RPMI7951 (cell line): ENCODE results near the gene RNF121. TPM values are rescaled to one million over a fixed set of nuclear protein-coding genes. Genes with fewer than 3 reads are reported as not detected.

Source experiments
- DNase-seq: peaks from one replicate; pipeline ENCODE4 v3.0.0-alpha.2; 2012; ENCODE audit warnings: low read depth
- total RNA-seq: library from RNA; depleted of rRNA; stranded (reverse); fragments of >200 nt; shearing (Covaris generic); gene quantifications from 2 replicates; pipeline ENCODE4 v1.2.3, GENCODE V29; 2014; rRNA removed

The RNF121 gene
- total RNA-seq, 1 experiment from 2014 or later: 27.2 TPM

DNA sequence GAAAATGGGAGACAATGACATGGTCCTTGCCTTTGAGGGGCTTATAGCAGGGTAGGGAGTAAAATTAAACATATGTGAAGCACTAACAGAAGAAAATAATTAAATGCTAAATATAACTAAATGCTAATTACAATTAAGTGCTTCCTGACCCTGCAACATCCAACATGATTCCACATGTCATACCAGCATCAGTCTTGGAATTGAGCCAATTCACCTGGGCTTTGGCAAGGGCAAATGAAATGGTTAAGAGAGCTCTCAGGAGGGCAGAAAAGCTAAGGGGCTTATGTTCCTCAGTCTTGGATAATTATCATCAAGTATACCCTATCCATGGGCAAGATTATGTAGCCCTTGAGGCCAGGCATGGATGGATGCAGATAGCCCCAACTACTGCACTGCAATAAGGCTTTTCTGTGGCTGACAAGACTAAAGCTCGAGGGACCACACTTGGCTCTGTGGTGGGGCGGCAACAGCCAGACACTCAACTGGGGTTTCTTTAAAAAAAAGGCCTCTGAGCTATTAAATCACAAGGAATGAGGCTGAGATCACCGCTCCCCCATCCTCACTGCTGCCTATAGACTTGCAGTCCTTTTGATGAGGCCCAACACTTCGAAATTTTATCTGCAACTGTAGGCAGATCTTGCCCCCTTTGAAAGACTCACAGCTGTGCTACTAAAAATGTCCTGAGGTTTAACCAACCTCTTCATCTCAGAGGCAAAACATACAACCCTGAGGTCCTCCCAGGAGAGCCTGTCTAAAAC lies 108.9 kb downstream of the RNF121 start:
- DNase-seq: no peak

DNA sequence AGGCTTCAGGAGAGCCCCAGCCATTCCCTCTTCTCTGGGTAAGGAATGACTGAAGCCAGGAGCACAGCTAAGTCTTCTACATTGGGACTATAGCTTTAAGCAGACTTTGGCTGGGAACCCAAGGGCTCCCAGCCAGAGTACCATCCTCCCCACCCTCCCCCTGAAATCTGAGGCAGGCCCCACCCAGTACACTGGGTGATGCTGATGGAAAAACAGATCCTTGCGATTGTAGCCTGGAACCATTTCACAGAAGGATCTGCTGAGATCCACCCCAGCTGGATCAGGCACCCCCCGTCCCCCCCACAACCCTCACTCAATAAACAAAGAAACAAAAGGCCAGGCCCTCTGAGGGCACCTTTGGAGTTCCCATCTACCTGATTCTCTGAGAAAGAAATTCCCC lies 109.6 kb downstream of the RNF121 start:
- DNase-seq: peak; percentile 71

DNA sequence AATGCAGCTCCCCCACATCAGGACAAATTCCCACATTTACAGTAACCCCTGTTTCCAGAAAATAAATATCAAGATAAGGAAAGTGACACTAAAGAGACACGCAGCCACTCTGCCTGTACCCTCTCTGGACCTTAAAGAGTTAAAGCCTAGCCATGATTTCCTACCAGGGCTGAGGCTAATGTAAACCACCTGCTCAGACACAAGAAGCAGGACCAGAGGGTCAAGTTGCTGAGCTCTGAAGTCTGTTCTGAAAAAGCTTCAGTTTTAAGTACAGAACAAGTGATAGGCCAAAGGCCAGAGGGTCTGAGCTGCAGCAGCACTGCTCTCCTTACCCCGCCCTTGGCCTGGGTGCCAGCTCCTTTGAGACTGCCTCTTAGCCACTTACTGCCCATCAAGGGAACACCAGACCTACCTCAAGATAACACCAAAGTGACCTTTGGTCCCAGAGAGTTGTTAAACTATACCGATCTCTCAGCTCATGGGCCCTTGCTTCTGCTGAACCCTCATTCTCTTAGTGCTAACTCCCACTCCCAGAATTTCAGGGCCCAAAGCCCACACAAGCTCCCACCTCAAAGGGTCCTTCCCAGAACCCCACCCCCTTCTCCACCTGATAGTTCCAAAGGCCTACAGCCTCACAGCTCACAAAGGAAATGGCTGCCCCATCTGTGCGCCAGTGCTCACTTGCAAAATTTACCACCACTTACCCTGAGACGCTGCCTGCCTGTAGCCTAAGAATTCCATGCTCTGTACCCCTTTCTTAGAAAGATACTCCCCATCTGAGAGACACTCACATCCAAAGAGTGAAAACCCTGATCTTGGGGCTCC lies 110.4 kb downstream of the RNF121 start:
- DNase-seq: peak; percentile 36

DNA sequence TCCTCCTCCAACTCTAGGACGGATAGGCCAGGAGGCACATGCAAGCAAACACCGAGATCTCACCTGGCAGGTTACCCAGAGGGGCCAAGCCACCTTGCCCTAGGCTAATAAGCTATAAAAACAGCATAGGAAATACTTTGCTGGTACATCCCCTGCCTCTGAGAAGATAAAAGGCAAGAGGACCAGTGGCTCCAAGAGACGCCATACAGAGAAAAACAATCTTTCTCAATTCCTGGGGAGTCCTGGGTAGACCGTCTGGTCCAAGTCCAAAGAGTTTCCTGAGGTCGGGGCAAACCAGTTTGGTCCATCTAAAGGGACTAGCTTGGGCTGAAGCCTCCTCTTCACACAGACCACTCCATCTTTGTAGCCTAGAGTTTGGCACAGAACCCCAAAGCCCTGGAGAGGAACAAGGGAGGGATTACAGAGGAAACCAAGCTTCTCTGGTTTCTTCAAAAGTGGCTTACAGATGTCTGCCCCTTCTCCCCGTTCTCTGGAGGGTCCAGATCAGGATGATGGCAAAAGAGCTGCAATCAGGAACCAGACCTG lies 111.1 kb downstream of the RNF121 start:
- DNase-seq: no peak

DNA sequence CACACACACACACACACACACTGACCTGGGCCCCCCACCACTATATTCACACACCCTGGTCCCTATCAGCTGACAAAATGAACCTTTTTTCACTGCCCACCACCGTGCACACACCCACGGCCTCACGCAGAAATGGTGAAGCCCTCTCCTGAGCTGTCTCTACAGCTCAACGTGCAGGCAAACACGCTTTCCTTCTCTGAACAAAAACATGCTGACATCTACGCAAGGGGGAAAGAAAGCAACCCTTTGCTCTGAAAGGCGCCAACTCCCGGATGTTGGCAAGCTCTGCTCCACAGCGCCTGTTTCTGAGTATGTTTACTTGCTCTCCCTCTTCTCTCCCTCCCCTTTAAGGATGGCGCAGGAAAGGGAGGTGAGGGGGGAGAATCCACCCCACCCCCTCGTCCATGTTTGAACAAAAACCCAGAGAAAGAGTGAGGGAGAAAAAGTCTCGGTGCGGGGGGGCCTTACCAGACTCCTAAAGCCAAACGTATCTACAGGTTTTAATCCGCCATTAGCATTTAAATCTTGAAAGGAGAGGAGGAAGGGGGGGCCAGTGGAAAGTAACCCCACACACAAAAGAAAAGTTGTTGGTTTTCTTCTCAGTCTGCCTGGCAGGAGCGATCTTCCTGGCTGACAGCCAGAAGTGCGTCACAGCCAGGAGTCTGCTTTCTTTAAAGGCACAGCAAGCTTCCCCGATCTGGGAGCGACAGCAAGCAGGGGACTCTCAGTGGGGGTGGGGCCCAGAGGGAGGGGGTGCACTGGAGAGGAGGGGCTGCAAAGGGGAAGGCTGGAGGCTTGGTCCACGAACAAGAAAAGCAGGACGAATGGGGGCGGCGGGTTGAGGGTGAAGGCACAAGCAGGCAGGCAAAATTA lies 111.9 kb downstream of the RNF121 start:
- peak; percentile 91 for DNase-seq

DNA sequence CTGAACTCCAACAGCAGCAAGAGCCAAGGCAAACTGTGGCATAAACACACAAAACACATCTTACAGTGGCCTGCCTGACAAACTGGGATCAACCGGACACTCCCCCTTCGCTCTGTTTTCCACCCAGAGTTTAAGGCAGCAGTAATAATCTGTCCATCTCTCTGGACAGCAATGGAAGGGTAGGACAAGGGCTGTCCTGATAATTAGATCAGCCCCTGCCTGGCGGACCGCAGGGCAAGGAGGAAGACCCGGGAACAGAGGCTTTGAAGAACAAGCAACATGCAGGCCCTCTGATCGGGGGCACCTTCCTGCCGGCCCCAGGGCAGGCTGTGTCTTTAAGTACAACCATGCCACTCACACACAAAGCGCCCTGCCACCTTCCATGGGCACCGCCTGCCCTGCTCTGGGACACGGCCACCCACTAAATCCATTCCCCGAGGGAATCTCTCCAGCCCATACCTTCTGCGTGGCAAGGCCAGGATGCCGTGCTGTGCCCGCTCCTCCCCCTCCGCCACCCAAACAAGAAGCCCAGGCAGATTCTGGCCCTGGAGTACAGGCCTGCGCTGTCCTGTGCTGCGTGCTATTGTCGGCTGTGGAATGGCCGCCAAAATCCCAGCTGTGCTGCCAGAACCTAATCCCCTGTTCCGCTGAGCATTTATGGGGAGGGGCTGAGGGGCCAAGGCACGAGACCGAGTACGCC lies 112.7 kb downstream of the RNF121 start:
- peak; percentile 79 for DNase-seq

DNA sequence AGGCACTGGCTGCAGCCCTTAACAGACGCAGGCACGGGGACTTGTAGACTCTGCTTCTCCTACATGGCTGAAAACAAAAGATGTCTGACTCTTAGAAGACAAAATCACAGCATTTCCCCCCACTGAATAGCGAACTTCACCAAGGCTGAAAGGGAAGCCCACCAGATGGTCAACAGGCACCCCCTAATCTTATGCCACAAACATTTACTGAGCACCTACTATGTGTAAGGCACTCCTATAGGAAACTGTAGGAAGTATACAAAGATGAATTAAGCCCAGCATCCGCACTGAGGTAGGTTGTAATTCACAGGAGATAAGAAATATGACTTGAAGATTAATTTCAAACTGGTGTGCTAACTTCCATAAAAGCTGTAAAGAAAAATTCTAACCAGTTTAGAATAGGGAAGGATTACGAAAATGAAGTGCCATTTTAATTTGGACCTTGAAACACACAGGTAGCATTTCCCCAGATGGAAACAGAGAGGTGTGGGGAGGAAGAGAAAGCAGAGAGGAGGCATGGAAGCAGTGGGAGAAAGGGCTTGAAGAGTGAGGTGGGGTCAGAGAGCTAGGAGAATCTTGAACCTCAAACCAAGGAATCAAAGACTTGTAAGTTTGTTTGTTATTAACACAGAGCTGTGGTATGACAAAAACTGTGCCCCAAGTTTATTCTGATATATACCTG lies 113.4 kb downstream of the RNF121 start:
- no peak for DNase-seq

DNA sequence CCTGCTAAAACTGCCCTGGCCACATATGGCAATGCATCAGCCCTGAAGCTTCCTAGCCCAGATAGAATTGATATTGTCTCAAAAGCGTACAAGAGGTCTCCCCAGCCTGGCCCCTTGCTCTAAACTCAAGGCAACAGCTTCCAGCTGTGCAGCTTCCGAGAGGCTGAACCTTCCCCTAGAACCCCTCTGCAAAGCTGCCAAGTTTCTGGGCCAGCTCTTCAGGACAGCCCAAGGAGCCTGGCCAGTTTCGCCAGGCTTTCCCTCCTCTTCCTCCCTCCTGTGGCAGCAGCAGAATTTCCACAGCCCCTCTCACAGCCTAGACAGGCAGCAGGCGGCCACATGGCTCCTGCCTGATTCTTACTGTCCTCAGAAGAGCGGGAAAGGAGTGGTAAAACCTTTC lies 117.0 kb downstream of the RNF121 start:
- no peak for DNase-seq

Other genes starting within 250 kb of the RNF121 start
- not detected in 2 replicates for gene DEFB108B, start 95.8 kb upstream of the RNF121 start, total RNA-seq
- not detected in 2 replicates for gene DEFB131B, start 50.6 kb upstream of the RNF121 start, total RNA-seq
- gene XNDC1N, start 452 bp upstream of the RNF121 start, total RNA-seq: 6.3 and 6.8 TPM in 2 replicates
- gene IL18BP, start 69.9 kb downstream of the RNF121 start, total RNA-seq: 0.59 and 1.9 TPM in 2 replicates
- gene NUMA1, start 151.5 kb downstream of the RNF121 start, total RNA-seq: 109 and 130 TPM in 2 replicates
- gene LRRC51, start 151.8 kb downstream of the RNF121 start, total RNA-seq: 12.0 and 12.2 TPM in 2 replicates
- gene LAMTOR1, start 174.3 kb downstream of the RNF121 start, total RNA-seq: 97.3 and 111 TPM in 2 replicates
- not detected in 2 replicates for gene TOMT, start 176.9 kb downstream of the RNF121 start, total RNA-seq
- gene ANAPC15, start 183.6 kb downstream of the RNF121 start, total RNA-seq: 67.8 and 78.1 TPM in 2 replicates
- gene FOLR3, start 206.7 kb downstream of the RNF121 start, total RNA-seq: not detected in 2 replicates